Stomach smooth muscle (tissue), 2 donors: ENCODE data around the gene PEX5.
A peak's percentile ranks its signal among the peaks of the same experiment; 100 is the strongest.

Source experiments
- H3K27ac ChIP-seq: one replicate; pipeline ENCODE4 v1.7.0; 2013; ENCODE audit warnings: mild to moderate bottlenecking, low read length, inconsistent platforms
- H3K27me3 ChIP-seq, 2 donors: one replicate each; pipeline ENCODE4 v1.7.0; 2013; ENCODE audit warnings: low read length in 2 of 2; ENCODE audit not compliant: insufficient read depth in 2 of 2, control insufficient read depth in 1 of 2
- H3K36me3 ChIP-seq, 2 donors: one replicate each; pipeline ENCODE4 v1.7.0; 2013; ENCODE audit warnings: low read length in 2 of 2; ENCODE audit not compliant: control insufficient read depth in 2 of 2, insufficient read depth in 2 of 2
- H3K4me1 ChIP-seq: one replicate; pipeline ENCODE4 v1.7.0; 2013; ENCODE audit warnings: low read length; ENCODE audit not compliant: control insufficient read depth, insufficient read depth
- H3K4me3 ChIP-seq, 2 donors: one replicate each; pipeline ENCODE4 v1.7.0; 2013; ENCODE audit warnings: low read length in 2 of 2
- H3K9ac ChIP-seq, 2 donors: one replicate each; pipeline ENCODE4 v1.7.0; 2013; ENCODE audit warnings: low read length in 2 of 2, mild to moderate bottlenecking in 1 of 2
- H3K9me3 ChIP-seq, 2 donors: one replicate each; pipeline ENCODE4 v1.7.0; 2013; ENCODE audit warnings: low read length in 2 of 2; ENCODE audit not compliant: control insufficient read depth in 2 of 2
- donor health status: healthy.
- donor health status: Pancreatic carcinoma.

The PEX5 gene

GRCh38 chr12:7190268-7191055 lies 976 bp downstream of the PEX5 start:
- H3K27ac ChIP-seq: peak overlapping the region; percentile 94
- peaks cover 22% of the 10 kb centered on the region for H3K4me1 ChIP-seq
- H3K36me3 ChIP-seq: peaks cover 0 to 4% of the 10 kb centered on the region in 2 donors
- no peaks in the 10 kb centered on the region for H3K27me3 ChIP-seq
- no peaks in the 10 kb centered on the region for H3K9me3 ChIP-seq
- H3K4me3 ChIP-seq: peak overlapping the region; percentile 79 to 95
- peak overlapping the region; percentile 72 to 99 for H3K9ac ChIP-seq

DNA sequence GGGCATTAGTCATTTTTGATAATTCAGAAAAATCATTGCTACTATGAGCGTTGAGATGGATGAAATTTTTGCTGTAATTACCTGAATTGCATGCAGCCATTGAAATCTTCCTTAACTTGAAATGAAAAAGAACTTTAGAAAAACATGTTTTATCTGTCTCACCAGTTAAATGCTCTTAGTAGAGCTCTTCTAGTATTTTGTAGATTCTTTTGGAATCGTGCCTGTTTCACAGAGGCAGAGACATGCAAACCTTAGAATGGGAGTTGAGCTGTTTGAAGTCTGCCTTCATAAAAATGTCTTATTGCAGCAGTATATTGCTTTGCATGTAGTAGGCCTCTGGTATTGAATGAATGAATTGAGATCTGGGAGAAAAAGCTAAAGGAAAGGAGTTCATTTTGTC lies 4.2 kb downstream of the PEX5 start:
- no peak overlapping the region for H3K4me3 ChIP-seq
- H3K9me3 ChIP-seq: no peaks in the 10 kb centered on the region
- no peaks in the 10 kb centered on the region for H3K27me3 ChIP-seq
- no peak overlapping the region for H3K27ac ChIP-seq
- peaks cover 0 to 4% of the 10 kb centered on the region in 2 donors for H3K36me3 ChIP-seq
- H3K4me1 ChIP-seq: peaks cover 16% of the 10 kb centered on the region
- no peak overlapping the region for H3K9ac ChIP-seq

DNA sequence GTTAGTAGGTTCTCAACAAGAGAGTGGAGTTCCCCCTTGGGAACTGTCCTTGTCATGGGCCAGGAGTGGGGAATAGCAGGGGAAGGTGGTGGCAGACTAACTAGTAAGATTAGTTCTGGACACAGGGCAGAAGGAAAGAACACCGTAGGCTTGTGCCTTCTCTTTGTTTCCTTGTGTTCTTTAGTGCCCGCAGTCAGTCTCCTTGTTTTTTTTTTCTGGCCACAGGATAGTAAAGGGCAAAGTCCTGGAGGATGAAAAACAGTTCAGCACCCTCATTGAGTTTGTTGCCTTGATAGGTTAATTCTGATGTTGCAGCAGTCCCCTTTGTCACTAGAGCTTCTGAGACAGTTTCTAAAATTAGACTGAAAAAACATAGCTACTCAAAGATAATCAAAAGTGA lies 8.4 kb downstream of the PEX5 start:
- H3K9me3 ChIP-seq: no peaks in the 10 kb centered on the region
- H3K27ac ChIP-seq: no peak overlapping the region
- no peak overlapping the region for H3K4me3 ChIP-seq
- no peaks in the 10 kb centered on the region for H3K4me1 ChIP-seq
- H3K27me3 ChIP-seq: no peaks in the 10 kb centered on the region
- peaks cover 15 to 19% of the 10 kb centered on the region in 2 donors for H3K36me3 ChIP-seq
- H3K9ac ChIP-seq: no peak overlapping the region

DNA sequence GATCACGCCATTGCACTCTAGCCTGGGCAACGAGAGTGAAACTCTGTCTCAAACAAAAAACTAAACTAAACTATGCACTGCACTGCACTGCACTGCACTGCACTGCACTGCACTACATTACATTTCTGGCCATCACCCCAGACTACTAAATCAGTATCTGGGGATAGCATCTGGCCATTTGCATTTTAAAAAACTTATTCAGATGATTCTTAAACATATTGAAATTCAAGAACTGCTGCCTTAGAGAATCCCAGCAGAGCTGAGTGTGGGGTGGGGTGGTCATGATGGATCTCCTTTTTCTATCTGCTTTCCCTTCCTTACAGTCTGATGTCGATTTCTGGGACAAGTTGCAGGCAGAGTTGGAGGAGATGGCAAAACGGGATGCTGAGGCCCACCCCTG lies 13.6 kb downstream of the PEX5 start:
- H3K27ac ChIP-seq: no peak overlapping the region
- peaks cover 31 to 42% of the 10 kb centered on the region in 2 donors for H3K36me3 ChIP-seq
- H3K27me3 ChIP-seq: no peaks in the 10 kb centered on the region
- H3K4me1 ChIP-seq: no peaks in the 10 kb centered on the region
- no peak overlapping the region for H3K4me3 ChIP-seq
- H3K9ac ChIP-seq: no peak overlapping the region
- H3K9me3 ChIP-seq: no peaks in the 10 kb centered on the region

DNA sequence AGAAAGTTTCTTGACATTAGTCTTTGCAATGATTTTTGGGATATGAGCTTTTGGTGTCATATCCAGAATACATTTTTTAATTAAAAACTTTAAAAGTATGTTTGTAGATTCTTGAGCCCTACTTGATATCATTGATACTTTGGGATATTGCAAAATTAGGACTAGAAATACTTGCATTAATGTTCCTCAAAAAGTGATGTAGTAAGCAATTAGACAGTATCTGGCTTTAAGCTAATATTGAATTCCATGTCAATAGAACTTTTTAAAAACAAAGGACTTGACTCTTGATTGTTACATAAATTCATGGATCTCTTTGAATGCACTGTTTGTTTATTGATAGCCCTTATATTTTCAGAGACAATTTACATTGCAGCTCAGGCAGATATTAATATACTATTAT lies 15.6 kb downstream of the PEX5 start:
- H3K9ac ChIP-seq: no peak overlapping the region
- H3K36me3 ChIP-seq: peaks cover 51 to 60% of the 10 kb centered on the region in 2 donors
- H3K27ac ChIP-seq: no peak overlapping the region

GRCh38 chr12:7206691-7207090 lies 17.2 kb downstream of the PEX5 start:
- no peak overlapping the region for H3K27ac ChIP-seq
- H3K4me1 ChIP-seq: no peaks in the 10 kb centered on the region
- H3K4me3 ChIP-seq: no peak overlapping the region
- H3K9me3 ChIP-seq: no peaks in the 10 kb centered on the region
- no peak overlapping the region for H3K9ac ChIP-seq
- no peaks in the 10 kb centered on the region for H3K27me3 ChIP-seq
- peaks cover 59 to 66% of the 10 kb centered on the region in 2 donors for H3K36me3 ChIP-seq

More for the DNA sequence above, 15.6 kb downstream of the PEX5 start:
- Histone ChIP-seq H3K27me3 (no peaks in the 10 kb centered on the region), H3K4me3 (no peak overlapping the region), H3K4me1 (no peaks in the 10 kb centered on the region), H3K9me3 (no peaks in the 10 kb centered on the region)

DNA sequence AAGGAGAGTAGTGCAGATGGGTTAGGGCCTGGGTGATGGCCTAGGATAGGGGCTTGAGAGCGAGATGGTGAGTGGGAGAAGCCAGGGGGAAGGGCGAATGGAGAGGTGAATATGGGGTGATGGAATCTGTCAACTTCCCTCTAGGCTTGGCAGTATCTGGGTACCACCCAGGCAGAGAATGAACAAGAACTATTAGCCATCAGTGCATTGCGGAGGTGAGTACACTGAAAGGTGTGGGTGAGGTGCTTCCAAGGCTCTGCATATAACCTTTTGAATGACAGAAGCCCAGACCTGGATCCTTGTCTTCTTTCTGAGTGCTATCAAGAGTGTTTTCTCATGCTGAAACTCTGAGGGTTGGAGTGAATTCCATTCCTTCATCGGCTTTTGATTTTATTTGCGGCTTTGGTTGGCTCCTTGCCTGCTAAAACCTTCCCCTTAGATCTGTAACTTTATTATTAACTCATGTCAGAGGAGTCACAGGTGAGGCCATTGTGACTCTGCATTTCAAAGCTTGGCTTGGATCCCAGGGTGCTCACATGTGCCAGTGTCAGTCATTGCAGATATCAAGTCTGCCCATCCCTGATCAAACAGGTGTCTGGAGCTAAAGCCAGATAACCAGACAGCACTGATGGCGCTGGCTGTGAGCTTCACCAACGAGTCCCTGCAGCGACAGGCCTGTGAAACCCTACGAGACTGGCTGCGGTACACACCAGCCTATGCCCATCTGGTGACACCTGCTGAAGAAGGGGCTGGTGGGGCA lies 18.6 kb downstream of the PEX5 start:
- Histone ChIP-seq H3K27me3 (no peaks in the 10 kb centered on the region), H3K9me3 (peaks cover 0 to 4% of the 10 kb centered on the region in 2 donors), H3K4me3 (no peak overlapping the region), H3K36me3 (peaks cover 54 to 57% of the 10 kb centered on the region in 2 donors), H3K9ac (no peak overlapping the region), H3K27ac (no peak overlapping the region), H3K4me1 (no peaks in the 10 kb centered on the region)

DNA sequence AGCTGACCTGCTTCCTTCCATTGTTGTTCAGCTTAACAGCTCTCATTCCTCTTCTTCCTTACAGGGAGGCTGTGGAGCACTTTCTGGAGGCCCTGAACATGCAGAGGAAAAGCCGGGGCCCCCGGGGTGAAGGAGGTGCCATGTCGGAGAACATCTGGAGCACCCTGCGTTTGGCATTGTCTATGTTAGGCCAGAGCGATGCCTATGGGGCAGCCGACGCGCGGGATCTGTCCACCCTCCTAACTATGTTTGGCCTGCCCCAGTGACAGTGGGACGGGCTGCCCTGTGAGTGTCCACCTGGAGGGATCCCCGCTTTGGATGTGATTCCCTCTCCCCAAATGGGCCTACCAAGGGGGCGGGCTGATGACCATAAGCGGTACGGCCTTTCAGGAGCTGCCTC lies 20.5 kb downstream of the PEX5 start:
- Histone ChIP-seq H3K4me3 (no peak overlapping the region), H3K4me1 (no peaks in the 10 kb centered on the region), H3K36me3 (peaks cover 44 to 54% of the 10 kb centered on the region in 2 donors), H3K27me3 (no peaks in the 10 kb centered on the region), H3K9ac (no peak overlapping the region), H3K9me3 (peaks cover 0 to 4% of the 10 kb centered on the region in 2 donors), H3K27ac (no peak overlapping the region)

DNA sequence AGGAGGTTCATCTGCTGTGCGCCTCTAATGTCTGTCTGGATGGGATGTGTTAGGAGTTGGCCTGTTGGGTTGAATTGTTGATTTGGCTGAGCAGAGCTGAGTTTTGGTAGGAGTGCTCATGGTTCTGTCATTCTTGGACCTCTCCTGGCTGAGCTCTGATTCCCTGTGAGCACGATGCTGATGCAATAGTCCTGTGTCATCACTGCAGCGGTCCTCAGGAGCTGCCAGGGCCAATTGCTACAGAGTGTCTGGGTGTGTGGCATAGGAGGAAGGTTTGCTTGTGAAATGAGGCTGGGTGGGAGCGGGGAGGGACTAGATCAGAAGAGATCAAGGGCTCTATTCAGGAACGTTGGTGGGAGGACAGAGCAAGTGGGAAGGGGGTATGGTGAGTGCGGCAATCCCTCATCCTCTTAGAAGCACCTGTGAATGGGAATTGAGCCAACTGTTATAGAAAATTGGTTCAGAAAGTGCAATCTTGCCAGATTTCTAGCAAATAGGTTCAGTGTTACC lies 21.2 kb downstream of the PEX5 start:
- Histone ChIP-seq H3K9me3 (peaks cover 0 to 7% of the 10 kb centered on the region in 2 donors), H3K4me3 (no peak overlapping the region), H3K27me3 (no peaks in the 10 kb centered on the region), H3K9ac (no peak overlapping the region), H3K27ac (no peak overlapping the region), H3K36me3 (peaks cover 44 to 52% of the 10 kb centered on the region in 2 donors), H3K4me1 (no peaks in the 10 kb centered on the region)

GRCh38 chr12:7212678-7213077 lies 23.2 kb downstream of the PEX5 start:
- H3K27me3 ChIP-seq: no peaks in the 10 kb centered on the region
- no peak overlapping the region for H3K27ac ChIP-seq
- peaks cover 0 to 7% of the 10 kb centered on the region in 2 donors for H3K9me3 ChIP-seq
- H3K9ac ChIP-seq: no peak overlapping the region
- H3K4me1 ChIP-seq: no peaks in the 10 kb centered on the region
- H3K36me3 ChIP-seq: peaks cover 38 to 42% of the 10 kb centered on the region in 2 donors
- no peak overlapping the region for H3K4me3 ChIP-seq
